Activated T-helper 9 cell treated with anti-CD3 and anti-CD28 coated beads, Interleukin-2, amount 50 U/mL, for 16 hours (primary cell): ENCODE data around the gene PFDN1.

Experiments
- DNase-seq: peaks from one replicate; pipeline ENCODE4 v3.0.0-alpha.2; 2020; ENCODE audit warnings: low read depth

The PFDN1 gene

GRCh38 chr5:140328036-140328764, 25.3 kb upstream of the PFDN1 start:
- no peak for DNase-seq

- no peak for DNase-seq
These were observed 24.7 kb upstream of the PFDN1 start for GRCh38 chr5:140327589-140327988.

GRCh38 chr5:140325486-140325885, 22.6 kb upstream of the PFDN1 start:
- DNase-seq, result no peak

GRCh38 chr5:140324617-140325241, 21.8 kb upstream of the PFDN1 start:
- no peak for DNase-seq

- no peak for DNase-seq
These were observed 21.2 kb upstream of the PFDN1 start for GRCh38 chr5:140324041-140324600.

GRCh38 chr5:140322751-140323731, 20.1 kb upstream of the PFDN1 start:
- DNase-seq, result no peak

GRCh38 chr5:140321796-140322195, 18.9 kb upstream of the PFDN1 start:
- DNase-seq, result no peak

GRCh38 chr5:140319833-140320232, 16.9 kb upstream of the PFDN1 start:
- no peak for DNase-seq

GRCh38 chr5:140318792-140319191, 15.9 kb upstream of the PFDN1 start:
- no peak for DNase-seq

GRCh38 chr5:140317859-140318258, 15.0 kb upstream of the PFDN1 start:
- no peak for DNase-seq

GRCh38 chr5:140312791-140313189, 9.9 kb upstream of the PFDN1 start:
- no peak for DNase-seq

- no peak for DNase-seq
These were observed 9.3 kb upstream of the PFDN1 start for GRCh38 chr5:140312067-140312790.

- DNase-seq, result no peak
These were observed 8.1 kb upstream of the PFDN1 start for GRCh38 chr5:140311011-140311467.

GRCh38 chr5:140310434-140310833, 7.5 kb upstream of the PFDN1 start:
- DNase-seq, result no peak

- DNase-seq, result no peak
These were observed 6.9 kb upstream of the PFDN1 start for GRCh38 chr5:140309706-140310249.

- DNase-seq, result no peak
These were observed 2.6 kb upstream of the PFDN1 start for GRCh38 chr5:140305471-140305870.

- no peak for DNase-seq
These were observed 1.1 kb upstream of the PFDN1 start for GRCh38 chr5:140303966-140304365.

GRCh38 chr5:140301136-140301535, 1.8 kb downstream of the PFDN1 start:
- DNase-seq, result no peak

GRCh38 chr5:140299056-140299455, 3.8 kb downstream of the PFDN1 start:
- DNase-seq, result no peak

GRCh38 chr5:140298183-140298601, 4.7 kb downstream of the PFDN1 start:
- DNase-seq, result no peak

GRCh38 chr5:140297283-140297682, 5.6 kb downstream of the PFDN1 start:
- no peak for DNase-seq
